HG03064 (cell line): Measurements from ENCODE around the gene LYG2.
"Not testable (repeated sequence)": the region's sequence is repeated elsewhere in the genome, so short reads cannot be mapped to it uniquely, and the experiment has no call there.

Experiments used
- ATAC-seq: cut with Tn5 transposase; IDR thresholded peaks from one replicate; pipeline ENCODE4 v1.9.1; 2021; ENCODE audit warnings: low read depth; ENCODE audit not compliant: unreplicated experiment

Gene LYG2, protein sequence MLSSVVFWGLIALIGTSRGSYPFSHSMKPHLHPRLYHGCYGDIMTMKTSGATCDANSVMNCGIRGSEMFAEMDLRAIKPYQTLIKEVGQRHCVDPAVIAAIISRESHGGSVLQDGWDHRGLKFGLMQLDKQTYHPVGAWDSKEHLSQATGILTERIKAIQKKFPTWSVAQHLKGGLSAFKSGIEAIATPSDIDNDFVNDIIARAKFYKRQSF

DNA sequence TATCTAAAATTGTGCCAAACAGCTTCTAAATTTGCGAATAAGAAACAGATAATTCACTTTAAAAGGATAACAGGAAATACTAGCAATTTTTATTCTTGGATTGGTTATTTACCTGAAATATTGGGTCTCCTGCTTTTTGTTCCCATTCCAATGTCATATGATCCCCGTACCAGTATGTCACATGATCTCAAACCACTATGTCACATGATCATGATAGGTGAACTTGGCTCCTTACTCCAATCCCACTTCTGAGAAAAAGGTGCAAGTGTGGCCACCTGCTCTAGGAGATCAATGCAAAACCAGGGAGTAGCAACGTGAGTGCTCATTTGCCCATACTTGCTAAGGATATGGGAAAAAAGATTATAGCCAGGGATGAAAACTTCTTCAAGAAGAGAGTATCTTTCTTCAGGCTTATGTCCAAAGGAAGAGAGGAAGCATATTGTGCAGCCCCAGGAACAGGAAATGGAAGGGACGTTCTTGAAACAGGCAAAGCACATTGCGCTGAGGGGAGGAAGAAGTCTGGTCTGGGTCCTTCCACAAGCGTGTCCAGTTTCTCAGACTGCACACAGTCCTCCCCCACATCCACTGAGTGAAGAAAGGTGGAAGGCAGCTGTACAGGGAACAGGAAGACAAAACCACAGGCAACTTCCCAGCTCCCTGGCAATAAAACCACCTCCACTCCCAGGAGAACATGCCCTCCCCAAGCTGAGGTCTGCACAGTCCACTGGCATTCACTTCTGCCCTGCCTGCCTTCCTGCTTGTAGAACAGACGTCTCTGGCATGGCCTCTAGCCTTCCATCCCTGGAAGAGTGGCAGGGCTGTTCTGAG is at the start of gene LYG2:
TSS of gene LYG2 (minus strand) at position 176 of the 828 bp plus-strand sequence. CDS start 1,406 bp downstream, outside the sequence.
- ATAC-seq = no peak

DNA sequence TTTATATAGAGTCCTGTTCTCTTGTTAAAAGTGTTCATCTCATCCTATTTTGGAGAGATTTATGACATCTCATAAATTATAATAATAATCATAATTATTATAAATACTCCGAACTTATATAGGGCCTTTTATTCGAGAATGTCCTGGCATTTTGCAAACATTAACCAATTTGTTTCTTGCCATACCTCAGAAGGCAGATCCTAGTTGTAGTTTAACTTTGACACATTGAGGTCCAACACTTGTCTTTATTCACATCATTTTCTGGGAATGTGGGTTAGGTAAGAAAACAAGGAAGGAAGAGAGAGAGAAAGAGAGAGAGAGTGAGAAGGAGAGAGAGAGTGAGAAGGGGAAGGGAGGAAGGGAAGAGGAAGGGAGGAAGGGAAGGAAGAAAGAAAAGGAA is 45.6 kb upstream of the LYG2 start, which contains the start of gene LYG1:
TSS of gene LYG1 (minus strand) at position 101 of the 400 bp plus-strand sequence. CDS start 5,527 bp downstream, outside the sequence.
- ATAC-seq = not testable (repeated sequence)

DNA sequence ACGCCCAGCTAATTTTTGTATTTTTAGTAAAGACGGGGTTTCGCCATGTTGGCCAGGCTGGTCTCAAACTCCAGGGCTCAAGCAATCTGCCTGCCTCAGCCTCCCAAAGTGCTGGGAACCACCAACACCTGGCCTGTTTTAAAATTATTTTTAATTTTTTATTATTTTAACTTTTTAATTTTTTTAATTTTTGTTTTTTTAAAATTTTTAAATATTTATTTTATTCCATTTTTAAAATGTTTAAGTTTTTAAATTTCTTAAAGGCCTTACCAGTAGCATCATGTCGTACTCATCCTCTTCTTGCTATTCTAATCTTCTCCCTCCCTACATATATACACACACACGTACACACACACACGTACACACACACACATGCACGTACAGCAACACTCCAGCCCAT is 44.1 kb upstream of the LYG2 start:
- ATAC-seq = no peak

DNA sequence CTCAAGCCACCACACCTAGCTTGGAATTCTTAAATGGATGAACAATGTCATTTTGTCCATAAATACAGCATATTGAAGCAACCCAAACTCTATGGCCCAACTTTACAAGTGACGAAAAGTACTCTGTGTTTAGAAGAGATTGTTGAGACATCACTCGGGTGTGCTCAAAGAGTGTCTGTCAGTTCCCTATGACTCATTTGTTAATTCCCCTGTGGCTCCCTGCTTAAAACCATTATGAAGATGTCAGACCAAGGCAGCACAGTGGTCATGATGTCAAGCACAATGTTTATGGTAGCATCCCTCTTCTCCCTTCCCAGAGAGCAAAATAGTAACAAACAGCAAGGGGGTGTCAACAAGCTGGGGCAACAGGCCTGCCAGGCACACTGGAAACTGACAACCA is 42.5 kb upstream of the LYG2 start:
- no peak for ATAC-seq

DNA sequence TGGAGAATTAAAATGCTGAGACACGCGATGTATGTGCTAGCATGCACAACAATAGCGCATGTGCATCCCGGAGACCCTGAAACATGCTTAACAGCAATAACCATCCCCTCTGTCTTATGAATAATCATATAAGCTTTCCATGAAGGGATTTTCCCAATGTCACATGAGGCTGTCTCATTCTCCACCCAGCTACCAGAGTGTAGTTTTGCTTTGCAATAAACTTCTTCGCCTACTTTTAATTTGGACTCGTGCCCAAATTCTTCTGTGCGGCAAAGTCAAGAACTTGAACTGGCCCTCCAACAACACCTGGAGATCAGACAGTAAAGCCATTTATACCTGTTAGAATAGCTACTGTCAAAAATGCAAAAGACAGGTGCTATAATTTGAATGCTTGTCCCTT is 30.1 kb upstream of the LYG2 start:
- no peak for ATAC-seq

DNA sequence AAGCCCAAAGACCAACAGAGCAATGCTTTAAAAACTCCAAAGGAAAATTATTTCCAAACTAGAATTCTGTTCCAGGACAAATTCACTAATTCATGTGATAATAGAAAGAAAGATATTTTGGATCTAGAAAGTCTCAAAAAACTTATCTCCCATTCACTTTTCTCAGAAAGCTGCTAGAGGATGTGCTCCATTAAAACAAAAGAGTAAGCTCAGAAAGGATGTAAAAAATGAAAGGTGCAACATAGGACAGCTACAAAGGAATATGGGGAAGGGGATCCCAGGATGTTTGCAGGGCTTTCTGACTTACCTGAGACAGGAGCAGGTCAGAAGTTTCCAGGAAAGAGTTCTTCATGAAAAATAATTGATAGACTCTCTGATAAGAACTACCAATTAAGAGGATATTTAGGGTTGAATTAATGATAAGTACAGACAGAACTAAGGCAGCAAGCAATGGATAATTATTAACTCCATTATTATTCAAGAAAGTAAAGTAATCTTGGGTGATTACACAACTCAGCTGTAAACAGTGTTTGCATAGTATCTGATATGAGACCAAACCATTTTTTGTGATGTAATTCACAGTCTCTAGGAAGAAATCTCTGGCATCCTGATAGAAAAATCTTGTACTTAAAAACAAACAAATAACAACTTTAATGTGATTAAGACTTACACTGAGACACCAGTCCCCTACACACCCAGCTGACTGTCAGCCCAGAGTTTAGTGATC is 24.7 kb upstream of the LYG2 start:
- ATAC-seq = no peak

DNA sequence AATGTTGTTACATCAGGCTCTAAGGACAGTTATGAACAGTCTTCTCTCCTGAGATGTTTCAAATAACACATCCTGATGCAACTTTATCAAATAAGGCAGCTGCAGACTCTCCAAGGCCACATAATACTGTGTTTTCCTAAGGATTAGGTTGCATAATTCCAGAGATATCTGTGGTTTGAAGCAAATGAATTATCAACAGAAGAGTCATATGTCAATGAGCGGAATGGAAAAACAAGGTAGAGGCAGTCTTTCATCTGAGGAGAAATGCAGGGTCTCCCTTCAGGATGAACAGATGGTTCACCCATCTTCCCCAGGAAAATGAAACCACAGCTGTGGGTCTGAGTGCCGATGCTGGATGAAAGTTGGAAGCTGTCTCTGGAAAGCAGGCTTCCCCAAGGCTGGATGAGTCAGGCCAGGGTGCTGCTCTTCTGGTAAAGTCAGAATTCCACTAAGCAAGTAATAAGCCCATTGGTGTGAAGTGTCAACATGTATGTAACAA is 23.4 kb upstream of the LYG2 start:
- no peak for ATAC-seq

DNA sequence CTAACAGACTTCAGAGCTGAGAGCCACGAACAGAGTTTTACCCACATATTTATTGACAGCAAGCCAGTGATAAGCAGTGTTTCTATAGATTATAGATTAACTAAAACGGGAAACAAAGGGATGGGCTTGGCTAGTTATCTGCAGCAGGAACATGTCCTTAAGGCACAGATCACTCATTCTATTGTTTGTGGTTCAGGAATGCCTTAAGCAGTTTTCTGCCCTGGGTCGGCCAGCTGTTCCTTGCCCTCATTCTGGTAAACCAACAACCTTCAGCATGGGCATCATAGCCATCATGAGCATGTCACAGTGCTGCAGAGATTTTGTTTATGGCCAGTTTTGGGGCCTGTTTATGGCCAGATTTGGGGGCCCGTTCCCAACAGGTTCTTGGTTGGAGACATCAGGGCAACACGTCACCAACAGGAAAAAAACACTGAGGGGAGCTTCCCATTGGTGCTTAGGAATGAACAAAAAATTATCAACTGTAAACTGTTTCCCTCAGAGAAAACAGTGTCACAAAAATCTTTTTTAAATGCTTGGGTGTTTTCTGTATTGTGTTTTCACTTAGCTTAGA is 22.8 kb upstream of the LYG2 start:
- not testable (repeated sequence) for ATAC-seq

DNA sequence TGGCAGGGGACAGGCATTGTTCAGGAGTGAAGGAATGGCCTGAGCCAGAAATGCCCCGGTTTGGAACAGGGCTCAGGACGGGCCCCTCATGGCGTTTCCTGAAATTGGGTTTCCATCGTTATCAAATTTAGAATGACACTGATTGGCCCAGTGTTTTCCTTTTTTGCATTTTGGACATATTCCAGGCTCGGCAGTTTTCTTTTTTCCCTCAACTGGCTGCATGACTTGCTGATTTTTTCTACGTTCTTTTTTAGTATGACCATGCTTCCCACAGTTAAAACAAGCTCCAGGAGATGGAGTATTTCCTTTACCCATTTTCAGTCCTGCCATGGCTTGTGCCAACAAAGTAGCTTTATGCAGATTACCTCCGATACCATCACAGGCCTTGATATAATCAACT is 20.4 kb upstream of the LYG2 start:
- no peak for ATAC-seq

DNA sequence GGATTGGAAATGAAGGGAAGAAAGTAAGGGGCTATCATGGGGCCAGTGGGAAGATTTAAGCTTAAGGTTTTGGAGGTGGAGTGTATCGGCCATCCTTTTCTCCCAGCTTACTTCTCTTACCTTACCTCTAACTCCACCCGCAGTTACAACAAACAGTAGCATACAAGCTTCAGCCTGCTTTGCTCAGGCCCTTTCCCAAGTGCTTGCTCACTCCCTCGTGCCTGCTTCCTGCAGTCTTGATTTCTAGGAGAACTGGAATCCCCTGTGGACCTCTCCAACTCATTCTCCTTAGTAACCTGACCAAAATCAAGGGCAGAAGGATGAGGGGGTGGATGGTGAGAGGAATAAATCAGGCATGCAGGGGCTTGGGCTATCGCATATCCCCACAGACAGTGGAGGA is 5.8 kb upstream of the LYG2 start:
- no peak for ATAC-seq

DNA sequence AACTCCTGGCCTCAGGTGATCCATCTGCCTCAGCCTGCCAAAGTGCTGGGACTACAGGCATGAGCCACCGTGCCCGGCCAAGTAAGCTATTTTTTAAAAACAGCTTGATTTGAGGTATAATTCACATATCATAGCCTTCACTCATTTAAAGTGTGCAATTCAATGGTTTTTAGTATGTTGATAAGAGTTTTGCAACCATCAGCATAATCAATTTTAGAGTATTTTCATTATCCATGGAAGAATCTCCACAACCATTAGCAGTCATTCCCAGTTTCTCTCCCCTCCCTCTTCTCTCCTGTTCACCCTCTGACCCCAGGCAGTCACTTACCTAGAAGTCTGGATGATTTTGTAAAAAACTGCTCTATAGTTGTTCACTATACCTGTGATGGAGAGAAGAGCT is 4.7 kb upstream of the LYG2 start:
- ATAC-seq = no peak

DNA sequence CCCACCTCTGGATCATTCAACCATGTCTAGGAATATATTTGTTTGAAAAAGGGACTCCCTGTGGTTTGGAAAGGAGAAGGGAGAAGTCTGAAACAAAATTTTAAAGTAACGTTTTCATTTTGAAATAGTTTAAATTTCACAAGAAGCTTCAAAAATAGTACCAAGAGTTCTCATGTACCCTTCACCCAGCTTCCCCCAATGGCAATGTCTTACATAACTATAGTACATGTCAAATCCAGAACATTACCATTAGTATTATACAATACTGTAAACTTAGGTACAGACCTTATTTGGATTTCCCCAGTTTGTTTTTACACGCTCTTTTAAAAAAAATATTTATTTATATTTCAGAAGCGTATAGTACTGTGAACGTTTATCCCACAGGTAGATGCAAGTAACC is 4.0 kb upstream of the LYG2 start:
- ATAC-seq = no peak

DNA sequence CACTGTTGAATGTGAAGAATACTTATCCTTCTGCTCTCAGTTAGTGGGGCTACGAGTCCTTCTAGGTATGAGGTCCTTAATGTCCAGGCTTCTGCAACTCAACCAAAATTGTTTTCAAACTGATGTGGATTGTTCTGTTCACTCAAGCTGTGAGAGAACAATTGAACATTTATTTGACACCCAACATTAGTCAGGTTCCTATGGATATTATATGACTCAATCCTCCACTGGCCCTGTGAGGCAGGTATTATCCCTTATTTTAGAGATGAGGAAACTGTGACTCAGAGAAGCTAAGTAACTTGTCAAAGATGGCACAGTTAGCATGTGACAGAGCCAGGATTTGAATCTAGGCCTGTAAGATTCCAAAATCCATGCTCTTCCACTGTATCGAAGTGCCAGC is 1.2 kb upstream of the LYG2 start:
- ATAC-seq = no peak

DNA sequence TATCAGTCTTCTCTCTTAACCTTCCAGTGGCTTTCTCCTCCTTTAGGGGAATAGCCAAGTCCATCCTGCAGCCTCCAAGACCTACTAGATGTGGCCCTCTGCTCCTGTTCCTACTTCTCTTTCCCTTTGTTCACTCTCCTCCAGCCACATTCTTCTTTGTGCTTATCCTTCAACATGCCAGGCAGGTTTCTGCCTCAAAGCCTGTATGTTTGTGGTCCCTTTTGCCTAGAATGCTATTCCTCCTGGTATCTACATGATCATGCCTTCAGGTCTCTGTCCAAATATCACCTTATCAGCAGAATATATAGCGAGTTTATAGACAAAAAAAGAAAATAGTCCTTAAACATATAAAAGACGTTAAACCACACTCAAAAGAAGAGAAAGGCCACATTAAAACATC is 5.5 kb downstream of the LYG2 start:
- no peak for ATAC-seq

DNA sequence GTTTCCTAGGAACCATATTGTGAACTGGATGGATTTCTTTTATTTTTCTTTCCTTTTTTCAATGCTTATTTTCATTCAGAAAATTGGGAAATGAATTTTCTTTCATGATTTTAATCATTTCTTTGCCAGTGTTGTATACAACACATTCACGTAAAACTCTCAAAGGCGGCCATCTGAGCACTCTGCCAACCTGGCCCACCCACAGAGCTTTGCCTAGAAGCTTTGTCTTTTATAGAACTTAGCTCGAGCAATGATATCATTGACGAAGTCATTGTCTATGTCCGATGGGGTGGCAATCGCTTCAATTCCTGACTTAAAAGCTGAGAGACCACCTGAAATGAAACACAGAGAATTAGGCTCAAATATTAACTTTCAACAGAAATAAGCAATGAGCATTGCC is 13.3 kb downstream of the LYG2 start:
- no peak for ATAC-seq

DNA sequence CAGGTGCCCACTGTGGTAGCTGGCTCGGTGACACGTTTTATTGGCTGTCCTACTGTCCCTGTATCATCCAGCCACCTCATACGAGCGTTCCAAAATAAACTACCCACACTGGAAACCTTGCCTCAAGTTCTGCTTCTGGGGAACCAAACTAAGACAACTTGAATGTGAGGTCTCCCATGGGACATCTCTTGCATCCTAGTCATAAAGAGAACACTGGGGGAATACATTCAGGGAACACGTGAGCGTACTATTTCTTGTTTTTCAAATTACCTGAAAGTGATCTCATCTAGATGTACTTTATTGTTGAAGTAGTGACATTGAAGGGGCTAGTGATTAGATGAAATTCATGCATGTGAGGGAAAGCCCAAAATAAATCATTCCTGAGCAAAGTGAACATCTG is 15.0 kb downstream of the LYG2 start:
- no peak for ATAC-seq

DNA sequence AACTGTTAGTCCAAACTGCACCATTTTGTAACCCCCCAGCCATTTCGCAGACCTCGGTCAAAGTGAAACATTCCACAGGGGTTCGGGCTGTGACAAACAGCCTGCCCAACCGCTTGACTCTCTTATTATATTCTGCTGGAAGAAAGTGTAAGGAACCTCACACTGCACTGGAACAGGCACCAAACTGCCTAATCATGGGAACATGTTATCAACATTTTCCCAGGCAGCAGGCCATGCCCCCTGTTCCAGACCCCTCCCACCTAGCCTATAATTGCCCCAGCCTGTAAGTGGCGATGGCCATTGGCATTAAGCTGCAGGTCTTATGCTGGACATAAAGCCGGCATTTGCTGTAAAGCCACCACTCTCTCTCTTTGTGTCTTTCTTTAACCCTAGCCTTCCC is 16.9 kb downstream of the LYG2 start:
- ATAC-seq = no peak

DNA sequence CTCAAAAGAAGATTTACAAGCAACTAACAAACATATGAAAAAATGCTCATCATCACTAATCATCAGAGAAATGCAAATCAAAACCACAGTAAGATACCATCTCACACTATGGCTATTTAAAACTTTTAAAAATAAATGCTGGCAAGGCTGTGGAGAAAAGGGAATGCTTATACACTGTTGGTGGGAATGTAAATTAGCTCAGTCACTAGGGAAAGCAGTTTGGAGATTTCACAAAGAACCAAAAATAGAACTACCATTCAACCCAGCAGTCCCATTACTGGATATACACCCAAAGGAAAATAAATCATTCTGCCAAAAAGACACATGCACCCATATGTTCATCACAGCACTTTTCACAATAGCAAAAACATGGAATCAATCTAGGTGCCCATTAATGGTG is 22.3 kb downstream of the LYG2 start:
- not testable (repeated sequence) for ATAC-seq

DNA sequence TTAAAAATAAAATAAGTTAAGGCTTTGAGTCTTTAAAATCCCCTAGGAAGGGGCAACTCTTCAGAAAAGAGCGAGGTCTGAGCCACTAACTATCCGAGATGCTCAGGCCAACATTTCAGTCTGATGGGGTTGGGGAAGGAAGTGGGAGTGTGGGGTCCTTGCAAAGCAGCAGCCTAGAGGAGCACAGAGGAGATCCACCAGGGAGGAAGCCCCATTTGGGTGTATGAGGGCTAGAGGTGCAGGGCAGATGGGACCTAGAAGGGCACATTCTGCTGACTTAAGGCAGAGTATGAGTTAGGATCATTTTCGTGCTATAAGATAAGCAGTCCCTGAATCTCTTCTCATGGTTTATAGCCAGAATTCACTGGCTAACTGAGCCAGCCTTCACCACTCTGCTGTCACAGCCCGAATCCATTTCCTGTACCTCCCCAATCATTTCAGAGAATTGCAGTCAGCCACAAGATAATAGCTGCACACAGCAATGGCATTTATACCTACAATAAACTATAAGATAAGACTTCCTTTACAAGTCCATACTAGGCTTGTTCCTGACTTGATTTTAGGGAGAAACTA is 37.5 kb downstream of the LYG2 start:
- no peak for ATAC-seq

DNA sequence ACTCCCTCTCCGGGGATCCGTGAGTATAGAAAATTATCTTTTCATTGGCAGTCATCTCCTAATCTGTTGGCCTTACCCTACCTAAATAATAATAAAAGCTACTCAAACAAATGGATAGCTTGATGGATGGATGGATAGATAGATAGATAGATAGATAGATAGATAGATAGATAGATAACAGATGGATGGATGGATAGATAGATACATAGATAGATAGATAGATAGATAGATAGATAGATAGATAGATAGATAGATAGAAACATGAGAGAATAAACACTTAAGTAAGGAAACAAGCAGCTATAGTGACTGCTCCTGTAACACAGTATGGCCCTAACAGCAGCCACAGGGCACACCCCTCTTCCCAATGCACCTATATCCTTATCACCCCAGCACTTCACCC is 39.4 kb downstream of the LYG2 start:
- no peak for ATAC-seq

DNA sequence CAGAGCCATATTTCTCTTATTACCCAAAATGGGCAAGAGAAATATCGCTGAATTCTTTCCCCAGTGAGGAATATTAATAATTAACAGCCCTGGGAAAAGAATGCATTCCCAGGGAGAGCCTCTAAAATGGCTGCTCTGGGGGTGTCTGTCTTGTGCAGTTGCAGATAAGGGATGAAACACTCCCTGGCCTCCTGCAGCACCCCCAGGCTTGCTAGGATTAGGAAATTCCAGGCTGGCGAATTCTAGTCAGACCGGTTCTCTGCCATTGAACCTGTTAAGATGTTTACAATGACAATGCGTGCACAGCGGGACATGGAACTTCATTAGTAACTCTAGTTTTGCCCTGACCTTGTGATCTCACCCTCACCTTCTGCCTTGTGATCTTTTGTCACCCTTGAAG is 50.0 kb downstream of the LYG2 start:
- no peak for ATAC-seq
